ENCODE data around the gene IFT81.

IFT81 gene

GRCh38 chr12:110174373-110174996 is 50.3 kb downstream of the IFT81 start:
- Histone ChIP-seq H2BK5ac (ENCODE audit: low read depth, low read length, poor library complexity) (no peak overlapping the region), H3K4ac (ENCODE audit: low read depth, low read length) (no peak overlapping the region), H4K12ac (ENCODE audit: low read depth, low read length) (no peak overlapping the region), H2BK120ac (ENCODE audit: insufficient read depth, low read length, poor library complexity) (no peak overlapping the region), H3K36me3 (ENCODE audit: control insufficient read depth in 1 of 2, insufficient read depth in 2 of 2, low read length in 2 of 2) (peaks cover under 1 to 2% of the 10 kb centered on the region in 2 experiments), H3K27me3 (ENCODE audit: insufficient read depth, low read length) (no peaks in the 10 kb centered on the region), H3K27ac (ENCODE audit: low read depth, low read length) (no peak overlapping the region), H3K79me2 (ENCODE audit: control insufficient read depth, insufficient read depth, low read length, poor library complexity) (no peaks in the 10 kb centered on the region), H3K79me1 (ENCODE audit: low read length) (no peaks in the 10 kb centered on the region), H3K23ac (ENCODE audit: low read length) (no peak overlapping the region), H3K9me3 (ENCODE audit: insufficient read depth, low read depth, low read length) (no peaks in the 10 kb centered on the region), H4K91ac (ENCODE audit: low read depth, low read length) (no peak overlapping the region), H3K14ac (ENCODE audit: low read length) (no peak overlapping the region), H3K4me2 (ENCODE audit: low read length) (no peak overlapping the region), H2AK5ac (ENCODE audit: low read length) (no peak overlapping the region), H3K4me3 (ENCODE audit: low read depth, low read length) (no peak overlapping the region), H3K18ac (ENCODE audit: low read length) (no peak overlapping the region), H3K9ac (ENCODE audit: low read length) (no peak overlapping the region), H2AFZ (ENCODE audit: insufficient read depth, low read length, poor library complexity) (no peak overlapping the region), H4K8ac (ENCODE audit: low read depth, low read length) (no peak overlapping the region), H2BK12ac (ENCODE audit: low read length) (no peak overlapping the region), H3K4me1 (ENCODE audit: control insufficient read depth in 1 of 2, insufficient read depth in 2 of 2, low read length in 2 of 2) (no peaks in the 10 kb centered on the region)
- no CpG with 5 or more reads among the region's 6 CpGs for WGBS (ENCODE audit: extremely low coverage, insufficient coverage, insufficient read length)
- DNase-seq: peak; percentile 40 to 92

GRCh38 chr12:110175201-110175600 is 51.0 kb downstream of the IFT81 start:
- Histone ChIP-seq H4K8ac (ENCODE audit: low read depth, low read length) (no peak overlapping the region), H3K4ac (ENCODE audit: low read depth, low read length) (no peak overlapping the region), H3K9me3 (ENCODE audit: insufficient read depth, low read depth, low read length) (no peaks in the 10 kb centered on the region), H3K4me3 (ENCODE audit: low read depth, low read length) (no peak overlapping the region), H2BK12ac (ENCODE audit: low read length) (no peak overlapping the region), H3K23ac (ENCODE audit: low read length) (no peak overlapping the region), H2BK5ac (ENCODE audit: low read depth, low read length, poor library complexity) (no peak overlapping the region), H2AFZ (ENCODE audit: insufficient read depth, low read length, poor library complexity) (no peak overlapping the region), H3K27ac (ENCODE audit: low read depth, low read length) (no peak overlapping the region), H4K91ac (ENCODE audit: low read depth, low read length) (no peak overlapping the region), H3K18ac (ENCODE audit: low read length) (no peak overlapping the region), H3K27me3 (ENCODE audit: insufficient read depth, low read length) (no peaks in the 10 kb centered on the region), H3K79me2 (ENCODE audit: control insufficient read depth, insufficient read depth, low read length, poor library complexity) (no peaks in the 10 kb centered on the region), H3K4me2 (ENCODE audit: low read length) (no peak overlapping the region), H2AK5ac (ENCODE audit: low read length) (no peak overlapping the region), H3K4me1 (ENCODE audit: control insufficient read depth in 1 of 2, insufficient read depth in 2 of 2, low read length in 2 of 2) (no peaks in the 10 kb centered on the region), H3K79me1 (ENCODE audit: low read length) (no peaks in the 10 kb centered on the region), H4K12ac (ENCODE audit: low read depth, low read length) (no peak overlapping the region), H3K9ac (ENCODE audit: low read length) (no peak overlapping the region), H3K14ac (ENCODE audit: low read length) (no peak overlapping the region), H3K36me3 (ENCODE audit: control insufficient read depth in 1 of 2, insufficient read depth in 2 of 2, low read length in 2 of 2) (peaks cover 0 to 2% of the 10 kb centered on the region in 2 experiments), H2BK120ac (ENCODE audit: insufficient read depth, low read length, poor library complexity) (no peak overlapping the region)
- no CpG with 5 or more reads among the region's 4 CpGs for WGBS (ENCODE audit: extremely low coverage, insufficient coverage, insufficient read length)
- DNase-seq: peak in 1 of 2 donors; percentile 21

GRCh38 chr12:110176745-110177144 is 52.6 kb downstream of the IFT81 start:
- Histone ChIP-seq H3K27me3 (ENCODE audit: insufficient read depth, low read length) (no peaks in the 10 kb centered on the region), H3K27ac (ENCODE audit: low read depth, low read length) (no peak overlapping the region), H2AK5ac (ENCODE audit: low read length) (no peak overlapping the region), H3K9me3 (ENCODE audit: insufficient read depth, low read depth, low read length) (no peaks in the 10 kb centered on the region), H4K91ac (ENCODE audit: low read depth, low read length) (no peak overlapping the region), H3K23ac (ENCODE audit: low read length) (no peak overlapping the region), H3K79me2 (ENCODE audit: control insufficient read depth, insufficient read depth, low read length, poor library complexity) (no peaks in the 10 kb centered on the region), H3K79me1 (ENCODE audit: low read length) (no peaks in the 10 kb centered on the region), H4K12ac (ENCODE audit: low read depth, low read length) (no peak overlapping the region), H2BK12ac (ENCODE audit: low read length) (no peak overlapping the region), H3K4me1 (ENCODE audit: control insufficient read depth in 1 of 2, insufficient read depth in 2 of 2, low read length in 2 of 2) (no peaks in the 10 kb centered on the region), H2BK120ac (ENCODE audit: insufficient read depth, low read length, poor library complexity) (no peak overlapping the region), H3K4me2 (ENCODE audit: low read length) (no peak overlapping the region), H3K18ac (ENCODE audit: low read length) (no peak overlapping the region), H4K8ac (ENCODE audit: low read depth, low read length) (no peak overlapping the region), H3K36me3 (ENCODE audit: control insufficient read depth in 1 of 2, insufficient read depth in 2 of 2, low read length in 2 of 2) (peaks cover under 1 to 2% of the 10 kb centered on the region in 2 experiments), H3K4me3 (ENCODE audit: low read depth, low read length) (no peak overlapping the region), H3K4ac (ENCODE audit: low read depth, low read length) (no peak overlapping the region), H2AFZ (ENCODE audit: insufficient read depth, low read length, poor library complexity) (no peak overlapping the region), H3K9ac (ENCODE audit: low read length) (no peak overlapping the region), H2BK5ac (ENCODE audit: low read depth, low read length, poor library complexity) (no peak overlapping the region), H3K14ac (ENCODE audit: low read length) (no peak overlapping the region)
- WGBS (ENCODE audit: extremely low coverage, insufficient coverage, insufficient read length): no CpG with 5 or more reads among the region's 1 CpG
- no peak for DNase-seq

GRCh38 chr12:110179291-110179690 is 55.1 kb downstream of the IFT81 start:
- H3K23ac ChIP-seq (ENCODE audit: low read length): no peak overlapping the region
- no peak overlapping the region for H4K12ac ChIP-seq (ENCODE audit: low read depth, low read length)
- H3K79me1 ChIP-seq (ENCODE audit: low read length): no peaks in the 10 kb centered on the region
- no peak overlapping the region for H2BK120ac ChIP-seq (ENCODE audit: insufficient read depth, low read length, poor library complexity)
- no CpG with 5 or more reads among the region's 3 CpGs for WGBS (ENCODE audit: extremely low coverage, insufficient coverage, insufficient read length)
- no peak overlapping the region for H3K4me2 ChIP-seq (ENCODE audit: low read length)
- H2AFZ ChIP-seq (ENCODE audit: insufficient read depth, low read length, poor library complexity): no peak overlapping the region
- no peak overlapping the region for H3K9ac ChIP-seq (ENCODE audit: low read length)
- H3K79me2 ChIP-seq (ENCODE audit: control insufficient read depth, insufficient read depth, low read length, poor library complexity): no peaks in the 10 kb centered on the region
- peaks cover 0 to 3% of the 10 kb centered on the region in 2 experiments for H3K36me3 ChIP-seq (ENCODE audit: control insufficient read depth in 1 of 2, insufficient read depth in 2 of 2, low read length in 2 of 2)
- H3K27me3 ChIP-seq (ENCODE audit: insufficient read depth, low read length): no peaks in the 10 kb centered on the region
- no peaks in the 10 kb centered on the region for H3K9me3 ChIP-seq (ENCODE audit: insufficient read depth, low read depth, low read length)
- no peak overlapping the region for H4K8ac ChIP-seq (ENCODE audit: low read depth, low read length)
- no peak overlapping the region for H2BK5ac ChIP-seq (ENCODE audit: low read depth, low read length, poor library complexity)
- no peak overlapping the region for H2BK12ac ChIP-seq (ENCODE audit: low read length)
- no peak overlapping the region for H2AK5ac ChIP-seq (ENCODE audit: low read length)
- H3K4ac ChIP-seq (ENCODE audit: low read depth, low read length): no peak overlapping the region
- no peak overlapping the region for H3K18ac ChIP-seq (ENCODE audit: low read length)
- H3K14ac ChIP-seq (ENCODE audit: low read length): no peak overlapping the region
- no peak overlapping the region for H3K27ac ChIP-seq (ENCODE audit: low read depth, low read length)
- peak; percentile 67 to 71 for DNase-seq
- H3K4me3 ChIP-seq (ENCODE audit: low read depth, low read length): no peak overlapping the region
- no peak overlapping the region for H4K91ac ChIP-seq (ENCODE audit: low read depth, low read length)
- no peaks in the 10 kb centered on the region for H3K4me1 ChIP-seq (ENCODE audit: control insufficient read depth in 1 of 2, insufficient read depth in 2 of 2, low read length in 2 of 2)

Measured in trophoblast cell (in vitro differentiated cells and primary cell).